HG03139 (cell line): Measurements from ENCODE around the gene NAPSA.
"Not testable (repeated sequence)": the region's sequence is repeated elsewhere in the genome, so short reads cannot be mapped to it uniquely, and the experiment has no call there.

Source experiments
- ATAC-seq: cut with Tn5 transposase; IDR thresholded peaks from one replicate; pipeline ENCODE4 v1.9.1; 2021; ENCODE audit not compliant: unreplicated experiment

Gene NAPSA

DNA sequence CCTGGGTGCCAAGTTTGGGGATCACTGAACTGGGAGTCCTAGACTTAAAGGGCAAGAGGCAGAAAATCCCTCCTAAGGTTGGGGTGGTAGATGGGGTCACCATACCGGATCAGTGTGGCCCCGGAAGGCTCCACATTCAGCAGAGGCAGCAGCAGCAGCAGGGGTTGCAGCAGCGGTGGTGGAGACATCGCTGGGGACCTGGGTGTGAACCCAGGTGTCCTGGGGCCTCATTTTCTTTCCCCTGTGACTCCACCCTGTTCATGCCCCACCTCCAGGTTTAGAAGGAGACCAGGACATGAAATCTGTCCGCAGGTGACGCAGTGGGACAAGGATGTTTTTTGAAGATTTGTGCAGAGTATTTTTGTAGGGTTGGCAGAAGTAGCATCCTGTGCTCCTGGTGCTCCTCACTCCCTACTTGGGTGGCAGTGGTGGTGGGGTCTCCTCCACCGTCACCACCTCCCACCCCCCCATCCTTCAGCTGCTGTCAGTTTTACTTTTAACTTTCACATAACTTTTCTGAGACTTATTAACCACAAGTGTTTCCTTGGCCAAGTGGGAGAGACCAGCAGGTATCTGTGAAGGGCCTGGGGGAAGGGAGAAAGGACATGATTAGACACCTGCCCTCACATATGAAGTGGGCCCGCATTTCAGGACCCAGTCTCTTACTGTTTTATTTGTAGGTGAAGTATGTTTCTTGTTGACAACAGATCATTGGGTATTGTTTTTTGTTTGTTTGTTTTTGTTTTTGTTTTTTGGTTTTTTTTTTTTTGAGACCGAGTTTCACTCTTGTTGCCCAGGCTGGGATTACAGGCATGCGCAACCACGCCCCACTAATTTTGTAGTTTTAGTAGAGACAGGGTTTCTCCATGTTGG lies at the start of gene NAPSA:
Gene NAPSA, minus strand, starts transcription at position 206 of the 873 bp plus-strand sequence. Its CDS starts 18 bp downstream, at position 188.
- no peak for ATAC-seq

DNA sequence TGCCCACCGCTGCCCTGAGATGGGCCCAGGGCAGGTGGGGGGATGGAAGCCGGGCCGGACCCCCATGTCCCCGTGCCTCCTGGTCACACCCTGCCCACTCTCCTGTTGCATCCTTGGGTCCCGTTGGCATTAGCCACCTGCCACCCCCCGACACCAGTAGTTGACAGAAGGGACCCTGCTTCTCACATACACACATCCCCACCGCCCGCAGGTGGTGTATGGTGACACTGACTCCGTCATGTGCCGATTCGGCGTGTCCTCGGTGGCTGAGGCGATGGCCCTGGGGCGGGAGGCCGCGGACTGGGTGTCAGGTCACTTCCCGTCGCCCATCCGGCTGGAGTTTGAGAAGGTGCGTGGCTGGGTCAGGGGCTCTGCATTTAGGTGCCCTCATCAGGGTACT lies 48.1 kb upstream of the NAPSA start:
- no peak for ATAC-seq

DNA sequence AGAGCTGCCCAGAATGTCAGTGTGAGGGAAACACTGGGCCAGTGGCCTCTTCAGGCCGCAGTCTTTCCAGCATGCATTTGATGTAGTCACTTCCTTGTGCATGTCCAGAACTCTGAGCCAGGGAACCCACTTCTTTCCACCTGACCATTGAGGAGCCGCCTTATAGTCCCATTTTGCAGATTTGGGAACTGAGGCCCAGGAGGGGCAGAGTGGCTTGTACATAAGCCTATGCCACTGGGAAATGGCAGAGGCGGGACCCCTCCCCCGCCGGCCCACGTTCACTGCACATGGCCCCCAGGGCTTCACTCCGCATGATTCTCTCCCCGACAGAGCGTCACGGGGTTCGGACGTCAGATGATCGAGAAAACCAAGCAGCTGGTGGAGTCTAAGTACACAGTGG lies 47.7 kb upstream of the NAPSA start:
- ATAC-seq: no peak

DNA sequence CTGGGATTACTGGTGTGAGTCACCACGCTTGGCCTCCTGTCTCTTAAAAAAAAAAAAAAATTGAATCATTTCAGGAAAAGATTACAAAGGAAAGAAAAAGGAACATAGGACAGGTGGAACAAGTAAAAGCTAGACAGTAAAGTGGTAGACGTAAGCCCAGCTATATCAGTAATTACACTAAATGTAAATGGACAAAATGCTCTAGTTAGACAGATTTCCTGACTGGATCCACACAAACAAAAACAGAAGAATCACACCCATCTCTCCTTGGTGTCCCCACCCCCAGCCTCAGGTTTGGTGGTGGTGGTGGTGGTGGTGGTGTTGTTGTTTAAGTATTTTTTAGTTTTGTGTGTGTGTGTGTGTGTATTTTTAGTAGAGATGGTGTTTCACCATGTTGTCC lies 47.0 kb upstream of the NAPSA start:
- ATAC-seq: no peak

DNA sequence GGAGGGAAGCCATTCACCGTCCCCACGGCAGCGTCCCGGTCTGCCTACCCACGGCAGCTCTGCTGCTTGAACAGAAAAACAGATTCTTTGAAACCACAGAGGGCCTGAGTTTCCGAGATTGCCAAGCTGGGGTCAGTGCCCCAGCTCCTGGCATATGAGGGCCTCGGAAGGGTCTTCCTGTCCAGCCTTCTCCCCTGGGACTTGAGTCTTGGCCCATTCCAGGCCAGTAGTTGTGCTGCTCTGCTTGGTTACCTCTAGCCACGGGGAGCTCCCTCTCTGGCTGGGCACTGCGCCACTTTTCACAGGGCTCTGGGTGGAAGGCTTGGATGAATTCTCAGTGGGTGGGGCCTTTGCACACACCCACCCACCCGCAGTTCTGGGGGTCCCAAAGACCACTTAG lies 44.7 kb upstream of the NAPSA start:
- no peak for ATAC-seq

DNA sequence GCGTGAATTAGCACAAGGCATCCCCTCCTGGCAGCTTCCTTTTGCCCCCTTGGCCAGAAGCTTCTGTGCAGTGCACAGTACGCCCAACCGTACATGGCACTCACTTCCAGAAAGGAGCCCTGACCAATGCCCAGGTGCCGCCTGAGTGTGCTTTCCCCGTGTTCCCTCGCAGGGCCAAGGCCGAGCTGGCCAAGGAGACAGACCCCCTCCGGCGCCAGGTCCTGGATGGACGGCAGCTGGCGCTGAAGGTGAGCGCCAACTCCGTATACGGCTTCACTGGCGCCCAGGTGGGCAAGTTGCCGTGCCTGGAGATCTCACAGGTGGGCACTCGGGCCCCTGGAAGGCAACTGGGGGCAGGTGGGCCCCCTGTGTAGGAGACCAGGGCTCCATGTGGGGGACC lies 43.9 kb upstream of the NAPSA start:
- no peak for ATAC-seq

DNA sequence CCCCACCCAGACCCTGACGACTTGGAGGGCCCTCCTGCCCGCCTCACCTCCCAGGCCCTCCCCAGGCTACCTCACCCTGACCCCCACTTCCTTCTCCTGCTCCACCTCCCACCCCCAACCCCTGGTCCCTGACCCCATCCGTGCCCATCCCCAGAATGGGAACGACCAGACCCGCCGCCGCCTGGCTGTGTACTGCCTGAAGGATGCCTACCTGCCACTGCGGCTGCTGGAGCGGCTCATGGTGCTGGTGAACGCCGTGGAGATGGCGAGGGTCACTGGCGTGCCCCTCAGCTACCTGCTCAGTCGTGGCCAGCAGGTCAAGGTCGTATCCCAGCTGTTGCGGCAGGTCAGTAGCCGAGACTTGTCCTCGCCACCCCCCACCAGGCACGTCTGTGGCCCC lies 41.4 kb upstream of the NAPSA start:
- no peak for ATAC-seq

DNA sequence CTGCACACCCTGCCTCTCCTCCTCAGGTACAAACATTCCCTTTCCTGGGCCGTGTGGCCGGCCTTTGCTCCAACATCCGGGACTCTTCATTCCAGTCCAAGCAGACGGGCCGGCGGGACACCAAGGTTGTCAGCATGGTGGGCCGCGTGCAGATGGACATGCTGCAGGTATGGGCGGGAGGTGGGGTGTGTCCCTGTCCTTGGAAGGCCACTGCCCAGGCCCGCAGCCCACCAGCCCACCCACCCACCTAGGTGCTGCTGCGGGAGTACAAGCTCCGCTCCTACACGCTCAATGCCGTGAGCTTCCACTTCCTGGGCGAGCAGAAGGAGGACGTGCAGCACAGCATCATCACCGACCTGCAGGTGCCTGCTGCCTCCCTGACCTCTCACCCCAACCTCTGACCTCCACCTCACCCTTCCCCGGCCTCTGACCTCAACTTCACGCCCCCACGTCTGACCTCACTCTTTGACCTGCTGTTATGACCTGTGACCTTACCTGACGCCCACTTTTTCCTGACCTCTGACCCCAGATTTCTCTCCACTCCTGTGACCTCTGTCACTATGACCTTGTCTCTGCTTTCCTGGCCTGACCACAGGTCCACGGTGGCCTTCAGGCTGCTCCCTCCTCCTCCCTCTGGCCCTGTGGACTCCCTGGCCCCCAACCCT lies 40.8 kb upstream of the NAPSA start:
- ATAC-seq: no peak

DNA sequence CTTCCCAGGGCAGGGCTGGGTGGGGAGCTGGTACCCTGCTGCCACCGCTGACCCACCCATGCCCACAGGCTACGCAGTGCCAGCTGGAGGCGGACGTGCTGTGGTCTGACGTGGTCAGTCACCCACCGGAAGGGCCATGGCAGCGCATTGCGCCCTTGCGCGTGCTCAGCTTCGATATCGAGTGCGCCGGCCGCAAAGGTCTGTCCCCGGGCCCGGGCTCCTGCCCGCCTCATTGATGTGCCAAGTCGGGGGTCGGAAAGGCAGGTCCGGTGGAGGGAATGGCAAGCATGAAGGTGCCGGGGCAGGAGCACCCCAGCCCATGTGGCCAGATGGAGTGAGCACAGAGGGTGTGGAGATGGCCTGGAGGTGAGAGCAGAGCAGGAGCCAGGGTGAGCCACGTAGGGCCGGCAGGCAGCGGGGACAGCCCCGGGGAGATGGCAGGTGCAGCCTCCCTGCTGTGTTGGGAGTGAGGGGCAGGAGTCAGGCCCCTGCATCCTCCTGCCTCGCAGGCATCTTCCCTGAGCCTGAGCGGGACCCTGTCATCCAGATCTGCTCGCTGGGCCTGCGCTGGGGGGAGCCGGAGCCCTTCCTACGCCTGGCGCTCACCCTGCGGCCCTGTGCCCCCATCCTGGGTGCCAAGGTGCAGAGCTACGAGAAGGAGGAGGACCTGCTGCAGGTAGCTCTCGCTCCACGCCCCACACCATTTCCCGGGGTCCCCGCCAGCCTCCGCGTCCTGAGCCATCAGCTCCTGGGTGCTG lies 37.3 kb upstream of the NAPSA start:
- no peak for ATAC-seq

DNA sequence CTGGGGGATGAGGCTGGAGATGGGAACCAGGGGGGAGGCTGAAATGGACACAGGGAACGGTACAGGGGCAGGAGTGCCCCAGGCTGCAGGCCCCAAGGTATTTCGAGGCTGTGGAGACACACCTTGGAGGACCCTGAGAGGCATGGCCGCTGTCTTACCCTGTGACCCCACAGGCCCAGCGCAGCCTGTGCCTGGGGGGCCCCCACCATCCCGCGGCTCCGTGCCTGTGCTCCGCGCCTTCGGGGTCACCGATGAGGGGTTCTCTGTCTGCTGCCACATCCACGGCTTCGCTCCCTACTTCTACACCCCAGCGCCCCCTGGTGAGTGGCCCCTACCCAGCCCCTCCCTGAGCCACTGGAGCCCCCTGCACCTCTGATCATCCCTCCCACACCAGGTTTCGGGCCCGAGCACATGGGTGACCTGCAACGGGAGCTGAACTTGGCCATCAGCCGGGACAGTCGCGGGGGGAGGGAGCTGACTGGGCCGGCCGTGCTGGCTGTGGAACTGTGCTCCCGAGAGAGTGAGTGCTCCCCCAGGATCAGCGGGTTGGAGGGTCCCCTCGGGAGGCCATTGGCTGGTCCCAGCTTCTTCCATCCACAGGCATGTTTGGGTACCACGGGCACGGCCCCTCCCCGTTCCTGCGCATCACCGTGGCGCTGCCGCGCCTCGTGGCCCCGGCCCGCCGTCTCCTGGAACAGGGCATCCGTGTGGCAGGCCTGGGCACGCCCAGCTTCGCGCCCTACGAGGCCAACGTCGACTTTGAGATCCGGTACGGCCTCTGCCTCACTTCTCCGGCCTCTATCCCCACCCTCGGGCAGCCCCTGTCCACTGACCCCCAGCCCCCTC lies 36.4 kb upstream of the NAPSA start:
- ATAC-seq: no peak

DNA sequence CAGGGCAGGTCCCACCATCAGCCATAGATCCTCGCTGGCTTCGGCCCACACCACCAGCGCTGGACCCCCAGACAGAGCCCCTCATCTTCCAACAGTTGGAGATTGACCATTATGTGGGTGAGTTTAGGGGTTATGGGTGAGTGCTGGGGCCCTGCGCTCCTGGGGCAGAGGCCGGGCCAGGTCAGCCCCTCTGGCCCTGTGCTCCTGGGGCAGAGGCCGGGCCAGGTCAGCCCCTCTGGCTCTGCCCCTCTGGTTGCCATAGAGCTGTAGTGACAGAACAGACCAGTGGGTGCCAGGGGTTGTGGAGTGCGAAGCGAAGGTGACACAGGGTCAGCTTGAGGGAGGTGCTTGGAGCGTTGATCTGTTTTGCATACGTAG lies 33.9 kb upstream of the NAPSA start:
- ATAC-seq: no peak

DNA sequence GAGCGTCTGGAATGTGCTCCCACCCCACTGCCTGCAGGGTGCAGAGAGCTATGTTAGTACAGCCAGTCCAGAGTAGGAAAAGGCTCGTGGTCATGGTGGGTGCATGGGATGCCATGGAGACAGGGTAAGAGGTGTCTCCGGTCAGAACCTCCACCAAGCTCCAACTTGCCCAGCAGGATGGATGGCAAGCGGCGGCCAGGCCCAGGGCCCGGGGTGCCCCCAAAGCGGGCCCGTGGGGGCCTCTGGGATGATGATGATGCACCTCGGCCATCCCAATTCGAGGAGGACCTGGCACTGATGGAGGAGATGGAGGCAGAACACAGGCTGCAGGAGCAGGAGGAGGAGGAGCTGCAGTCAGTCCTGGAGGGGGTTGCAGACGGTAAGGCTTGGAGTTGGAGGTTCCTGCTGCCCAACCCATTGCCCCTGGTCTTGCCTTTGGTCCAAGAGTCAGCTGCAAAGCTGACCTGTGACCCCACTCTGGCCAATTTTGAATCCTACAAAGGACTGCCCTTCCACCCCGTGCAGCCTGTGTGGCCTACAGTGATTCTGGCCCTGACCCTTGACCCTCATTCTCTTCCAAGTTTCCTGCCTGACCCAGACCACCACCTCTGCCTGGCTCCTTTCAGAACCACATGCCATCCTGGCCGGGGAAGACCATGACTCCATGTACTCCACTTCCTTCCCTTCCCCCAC lies 33.4 kb upstream of the NAPSA start:
- ATAC-seq: no peak

DNA sequence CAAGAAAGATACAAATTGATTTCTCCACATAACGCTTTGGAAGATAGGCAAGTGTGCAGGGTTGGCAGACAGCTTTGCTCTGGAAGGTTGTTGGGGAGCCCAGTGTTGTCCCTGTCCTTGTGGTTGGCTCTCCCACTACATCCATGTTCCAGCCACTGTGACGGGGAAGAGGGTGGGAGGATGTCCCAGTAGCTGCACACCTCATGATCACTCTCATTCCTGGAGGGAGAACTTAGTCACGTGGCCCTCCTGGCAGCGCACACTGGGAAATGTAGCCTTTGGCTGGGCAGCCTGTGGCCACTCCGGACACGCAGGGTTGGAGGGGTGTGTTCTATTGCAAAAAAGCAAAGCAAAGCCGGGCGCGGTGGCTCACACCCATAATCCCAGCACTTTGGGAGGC lies 28.6 kb upstream of the NAPSA start:
- no peak for ATAC-seq

DNA sequence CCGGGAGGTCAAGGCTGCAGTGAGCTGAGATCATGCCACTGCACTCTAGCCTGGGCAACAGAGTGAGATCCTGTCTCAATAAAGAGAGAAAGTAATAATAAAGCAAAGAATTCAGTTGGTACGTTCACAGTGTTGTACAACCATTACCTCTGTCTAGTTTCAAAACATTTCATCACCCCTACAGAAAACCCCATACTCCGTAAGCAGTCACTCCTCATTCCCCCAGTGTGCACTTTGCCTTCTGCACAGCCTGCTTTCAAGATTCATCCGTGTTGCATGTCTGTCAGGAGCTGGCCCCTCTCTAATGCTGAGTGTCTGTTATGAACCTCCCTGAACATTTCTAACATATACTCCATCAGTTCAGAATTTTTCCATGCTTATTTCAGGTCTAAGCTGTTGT lies 28.1 kb upstream of the NAPSA start:
- ATAC-seq: no peak

DNA sequence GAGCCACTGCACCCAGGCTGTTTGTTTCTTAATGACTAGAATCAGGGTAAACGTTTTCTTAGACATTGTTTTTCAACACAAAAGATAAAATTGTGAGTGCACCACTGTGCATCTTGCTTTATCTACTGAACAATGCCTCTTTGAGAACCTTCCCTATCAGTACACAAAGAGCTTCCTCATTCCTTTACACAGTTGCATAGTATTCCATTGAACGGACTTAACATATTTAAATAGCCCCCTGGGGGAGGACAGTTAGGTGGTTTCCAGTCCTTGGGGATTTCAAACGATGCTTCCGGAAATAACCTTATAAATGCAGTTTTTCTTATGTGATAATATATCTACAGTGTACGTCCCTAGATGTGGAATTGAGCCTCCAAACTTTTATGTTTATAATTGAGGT lies 27.3 kb upstream of the NAPSA start:
- no peak for ATAC-seq

DNA sequence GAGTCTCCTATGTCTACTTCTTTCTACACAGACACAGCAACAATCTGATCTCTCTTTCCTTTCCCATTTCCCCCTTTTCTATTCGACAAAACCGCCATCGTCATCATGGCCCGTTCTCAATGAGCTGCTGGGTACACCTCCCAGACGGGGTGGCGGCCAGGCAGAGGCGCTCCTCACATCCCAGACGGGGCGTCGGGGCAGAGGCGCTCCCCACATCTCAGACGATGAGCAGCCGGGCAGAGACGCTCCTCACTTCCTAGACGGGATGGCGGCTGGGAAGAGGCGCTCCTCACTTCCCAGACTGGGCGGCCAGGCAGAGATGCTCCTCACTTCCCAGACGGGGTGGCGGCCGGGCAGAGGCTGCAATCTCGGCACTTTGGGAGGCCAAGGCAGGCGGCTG lies 25.5 kb upstream of the NAPSA start:
- not testable (repeated sequence) for ATAC-seq

DNA sequence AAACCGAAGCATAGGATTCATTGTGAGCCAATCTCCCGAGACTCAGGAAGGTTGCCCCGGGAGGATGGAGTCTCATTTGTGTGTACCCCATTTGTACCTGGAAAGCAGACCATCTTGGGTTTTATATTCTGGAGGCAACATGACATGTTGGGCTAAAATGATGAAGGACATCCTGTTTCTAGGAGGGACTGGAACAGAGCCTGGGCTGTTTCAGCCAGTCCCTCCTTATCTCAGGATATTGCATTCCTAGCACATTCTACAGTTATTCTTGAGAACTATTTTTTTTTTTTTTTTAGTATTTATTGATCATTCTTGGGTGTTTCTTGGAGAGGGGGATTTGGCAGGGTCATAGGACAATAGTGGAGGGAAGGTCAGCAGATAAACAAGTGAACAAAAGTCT lies 24.9 kb upstream of the NAPSA start:
- not testable (repeated sequence) for ATAC-seq

DNA sequence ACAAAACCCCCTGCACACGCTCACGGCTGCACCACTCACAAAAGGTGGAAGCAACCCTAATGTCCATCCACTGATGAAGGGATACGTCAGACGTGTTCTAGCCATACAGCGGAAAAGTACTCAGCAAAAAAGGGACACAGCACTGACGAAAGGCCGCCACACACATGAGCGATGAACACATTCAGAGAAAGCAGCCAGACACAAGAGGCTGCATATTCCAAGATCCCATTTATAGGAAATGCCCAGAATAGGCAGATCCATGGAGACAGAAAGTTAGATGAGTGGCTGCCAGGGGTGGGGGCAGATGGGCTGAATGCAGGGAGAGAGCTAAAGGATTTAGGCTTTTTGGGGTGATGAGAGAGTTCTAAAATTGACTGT lies 22.4 kb upstream of the NAPSA start:
- ATAC-seq: no peak

DNA sequence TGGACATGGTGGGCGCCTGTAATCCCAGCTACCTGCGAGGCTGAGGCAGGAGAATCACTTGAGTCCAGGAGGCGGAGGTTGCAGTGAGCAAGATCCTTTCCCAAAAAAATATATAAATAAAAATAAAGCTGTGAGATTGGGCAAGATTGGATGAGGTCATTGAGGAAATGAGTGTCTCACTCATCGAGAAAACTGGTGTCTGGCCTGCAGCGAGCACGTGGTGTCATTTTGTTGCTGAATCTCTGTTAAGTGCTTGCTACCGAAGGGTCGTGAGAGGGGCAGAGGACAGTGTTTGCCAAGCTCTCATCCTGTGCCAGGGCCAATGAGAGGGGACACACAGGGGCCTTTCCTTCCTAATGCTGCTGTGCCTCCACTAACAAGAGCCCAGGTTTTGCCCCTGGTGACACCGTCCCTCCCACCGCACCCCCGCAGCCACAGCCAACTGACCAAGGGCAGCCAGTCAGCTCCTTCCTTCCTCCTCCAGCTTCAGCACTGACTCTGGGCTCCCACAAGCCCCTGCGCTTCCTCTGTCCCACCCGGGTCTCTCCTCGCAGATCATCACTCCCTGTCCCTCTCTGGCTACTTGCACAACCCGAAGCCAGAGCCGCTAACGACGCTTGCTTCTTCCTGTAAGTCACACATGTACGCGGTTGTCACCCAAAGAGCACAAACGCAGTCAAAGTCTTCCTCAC lies 21.9 kb upstream of the NAPSA start:
- no peak for ATAC-seq
